SK-N-MC (cell line): ENCODE measurements around the gene SIGLEC15.

ENCODE experiments used
- EZH2 ChIP-seq: fragments of 200-600 bp; sonication (generic); IDR thresholded peaks from one replicate; pipeline ENCODE4 v1.6.1; 2017; ENCODE audit warnings: antibody characterized with exemption
- FOXP2 ChIP-seq: optimal IDR thresholded peaks from 2 replicates; pipeline ENCODE3; 2011; ENCODE audit warnings: mild to moderate bottlenecking, moderate library complexity; ENCODE audit not compliant: insufficient read depth; ENCODE audit errors: extremely low read length, control extremely low read depth
- POLR2AphosphoS5 ChIP-seq: IDR thresholded peaks from 2 replicates; pipeline ENCODE4 v1.6.1; 2012; ENCODE audit warnings: mild to moderate bottlenecking, low read depth, low read length, borderline replicate concordance

GRCh38 chr18:45821711-45822110 lies 3.8 kb upstream of the SIGLEC15 start:
- TF ChIP-seq EZH2 (no peak), POLR2AphosphoS5 (no peak), FOXP2 (no peak)
